ENCODE results near the gene PDGFC.
A peak's percentile ranks its signal among the peaks of the same experiment; 100 is the strongest.

PDGFC gene

GRCh38 chr4:156998500-156999174 is 27.0 kb upstream of the PDGFC start:
- TF ChIP-seq CTCF (IDR thresholded peaks at IDR 0.05; ENCODE audit: control insufficient read depth, insufficient read depth, low read depth, low read length, missing control alignments) = no peak
- no peak for DNase-seq (ENCODE audit: low read depth)
- H3K4me3 ChIP-seq (ENCODE audit: control insufficient read depth, low read depth, low read length) = no peak overlapping the region

GRCh38 chr4:156992943-156993342 is 21.3 kb upstream of the PDGFC start:
- TF ChIP-seq CTCF (IDR thresholded peaks at IDR 0.05; ENCODE audit: control insufficient read depth, insufficient read depth, low read depth, low read length, missing control alignments) = no peak
- no peak for DNase-seq (ENCODE audit: low read depth)
- H3K4me3 ChIP-seq (ENCODE audit: control insufficient read depth, low read depth, low read length) = no peak overlapping the region

- no peak overlapping the region for H3K4me3 ChIP-seq (ENCODE audit: control insufficient read depth, low read depth, low read length)
- no peak for TF ChIP-seq CTCF (IDR thresholded peaks at IDR 0.05; ENCODE audit: control insufficient read depth, insufficient read depth, low read depth, low read length, missing control alignments)
- DNase-seq (ENCODE audit: low read depth) = no peak
Observed at GRCh38 chr4:156991161-156991560, 19.6 kb upstream of the PDGFC start.

- TF ChIP-seq CTCF (IDR thresholded peaks at IDR 0.05; ENCODE audit: control insufficient read depth, insufficient read depth, low read depth, low read length, missing control alignments) = peak; percentile 54
- H3K4me3 ChIP-seq (ENCODE audit: control insufficient read depth, low read depth, low read length) = no peak overlapping the region
- DNase-seq (ENCODE audit: low read depth) = no peak
Observed at GRCh38 chr4:156983366-156983765, 11.8 kb upstream of the PDGFC start.

- DNase-seq (ENCODE audit: low read depth) = no peak
- H3K4me3 ChIP-seq (ENCODE audit: control insufficient read depth, low read depth, low read length) = no peak overlapping the region
- no peak for TF ChIP-seq CTCF (IDR thresholded peaks at IDR 0.05; ENCODE audit: control insufficient read depth, insufficient read depth, low read depth, low read length, missing control alignments)
Observed at GRCh38 chr4:156981262-156981769, 9.7 kb upstream of the PDGFC start.

GRCh38 chr4:156977435-156978160 is 6.0 kb upstream of the PDGFC start:
- no peak overlapping the region for H3K4me3 ChIP-seq (ENCODE audit: control insufficient read depth, low read depth, low read length)
- peak; percentile 78 for DNase-seq (ENCODE audit: low read depth)
- TF ChIP-seq CTCF (IDR thresholded peaks at IDR 0.05; ENCODE audit: control insufficient read depth, insufficient read depth, low read depth, low read length, missing control alignments) = no peak
